ENCODE data around the gene MPHOSPH10.
"Not testable (repeated sequence)": the region's sequence is repeated elsewhere in the genome, so short reads cannot be mapped to it uniquely, and the experiment has no call there.

The MPHOSPH10 gene

DNA sequence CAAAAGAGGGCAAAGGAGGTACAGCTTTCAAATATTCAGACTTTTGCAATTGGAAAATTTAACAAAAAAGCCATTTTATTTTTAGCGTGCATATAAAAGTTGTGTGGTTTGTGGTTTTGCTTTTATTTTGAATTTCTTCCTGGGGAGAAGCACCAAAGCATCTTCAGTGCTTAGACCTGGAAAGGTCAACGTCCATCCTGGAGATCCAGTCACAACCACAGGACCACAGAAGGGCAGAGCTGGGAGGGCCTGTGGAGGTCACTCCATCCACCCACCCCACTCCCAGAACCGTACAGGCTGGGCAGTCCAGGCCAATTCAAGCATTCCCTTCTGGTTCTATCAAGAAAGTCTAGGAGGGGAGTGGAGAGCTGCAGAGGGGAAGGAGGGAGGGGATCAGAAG is 43.8 kb downstream of the MPHOSPH10 start:
- no peak overlapping the region for H3K9ac ChIP-seq (ENCODE audit: low read length in 2 of 2)
- no peak overlapping the region for H3K27ac ChIP-seq (ENCODE audit: low read length)
- H3K27me3 ChIP-seq (ENCODE audit: control insufficient read depth in 1 of 2, insufficient read depth in 2 of 2, low read length in 2 of 2) = peaks cover 0 to 2% of the 10 kb centered on the region in 2 donors
- no peak overlapping the region for H3K4me3 ChIP-seq (ENCODE audit: low read length in 2 of 2)
- no peaks in the 10 kb centered on the region for H3K9me3 ChIP-seq (ENCODE audit: control insufficient read depth in 2 of 2, low read length in 2 of 2)
- H3K36me3 ChIP-seq (ENCODE audit: control insufficient read depth in 2 of 2, insufficient read depth in 2 of 2, low read length in 2 of 2) = no peaks in the 10 kb centered on the region
- H3K4me1 ChIP-seq (ENCODE audit: control insufficient read depth, insufficient read depth, low read length) = no peaks in the 10 kb centered on the region

DNA sequence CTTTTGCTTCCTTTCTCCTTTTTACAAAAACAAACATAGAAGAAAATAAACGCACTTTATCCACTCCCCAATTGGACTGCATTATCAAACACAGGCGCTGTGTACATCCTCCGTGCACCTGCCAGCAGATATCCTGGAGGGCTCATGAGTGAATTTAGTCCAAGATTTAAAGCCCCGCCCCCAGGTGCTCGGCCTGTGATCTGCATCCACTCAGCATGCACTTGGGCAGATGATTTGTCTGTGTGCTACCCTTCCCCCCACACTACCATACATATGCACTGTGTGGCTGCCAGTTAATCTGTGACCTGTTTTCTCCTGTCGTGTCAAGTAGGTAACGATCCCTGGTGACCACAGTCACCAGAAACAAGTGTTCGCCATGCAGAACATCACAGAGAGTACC is 48.4 kb downstream of the MPHOSPH10 start:
- H3K36me3 ChIP-seq (ENCODE audit: control insufficient read depth in 2 of 2, insufficient read depth in 2 of 2, low read length in 2 of 2); H3K4me1 ChIP-seq (ENCODE audit: control insufficient read depth, insufficient read depth, low read length); H3K27ac ChIP-seq (ENCODE audit: low read length); H3K9me3 ChIP-seq (ENCODE audit: control insufficient read depth in 2 of 2, low read length in 2 of 2); H3K27me3 ChIP-seq (ENCODE audit: control insufficient read depth in 1 of 2, insufficient read depth in 2 of 2, low read length in 2 of 2); H3K9ac ChIP-seq (ENCODE audit: low read length in 2 of 2); H3K4me3 ChIP-seq (ENCODE audit: low read length in 2 of 2): not testable (repeated sequence)

DNA sequence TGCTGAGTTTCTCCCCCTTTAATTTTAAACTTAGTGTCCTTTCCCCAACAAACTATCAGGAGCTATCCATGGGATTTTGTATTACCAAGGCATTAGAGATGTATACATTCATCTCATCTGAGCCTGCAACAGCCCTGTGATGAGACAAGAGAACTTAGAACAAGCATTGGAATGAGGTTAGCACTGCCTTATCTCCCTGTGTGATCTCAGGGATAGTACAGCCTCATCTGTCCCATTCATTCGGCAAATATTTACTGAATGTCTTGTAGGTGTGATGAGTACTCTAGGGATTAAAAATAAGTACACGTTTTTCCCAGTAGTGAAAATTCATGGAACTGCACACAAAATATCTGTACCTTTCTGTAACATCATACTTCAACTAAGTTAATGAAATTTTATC is 50.9 kb downstream of the MPHOSPH10 start:
- Histone ChIP-seq H3K9me3 (ENCODE audit: control insufficient read depth in 2 of 2, low read length in 2 of 2) (no peaks in the 10 kb centered on the region), H3K4me1 (ENCODE audit: control insufficient read depth, insufficient read depth, low read length) (no peaks in the 10 kb centered on the region), H3K9ac (ENCODE audit: low read length in 2 of 2) (no peak overlapping the region), H3K4me3 (ENCODE audit: low read length in 2 of 2) (no peak overlapping the region), H3K36me3 (ENCODE audit: control insufficient read depth in 2 of 2, insufficient read depth in 2 of 2, low read length in 2 of 2) (no peaks in the 10 kb centered on the region), H3K27me3 (ENCODE audit: control insufficient read depth in 1 of 2, insufficient read depth in 2 of 2, low read length in 2 of 2) (no peaks in the 10 kb centered on the region), H3K27ac (ENCODE audit: low read length) (no peak overlapping the region)

DNA sequence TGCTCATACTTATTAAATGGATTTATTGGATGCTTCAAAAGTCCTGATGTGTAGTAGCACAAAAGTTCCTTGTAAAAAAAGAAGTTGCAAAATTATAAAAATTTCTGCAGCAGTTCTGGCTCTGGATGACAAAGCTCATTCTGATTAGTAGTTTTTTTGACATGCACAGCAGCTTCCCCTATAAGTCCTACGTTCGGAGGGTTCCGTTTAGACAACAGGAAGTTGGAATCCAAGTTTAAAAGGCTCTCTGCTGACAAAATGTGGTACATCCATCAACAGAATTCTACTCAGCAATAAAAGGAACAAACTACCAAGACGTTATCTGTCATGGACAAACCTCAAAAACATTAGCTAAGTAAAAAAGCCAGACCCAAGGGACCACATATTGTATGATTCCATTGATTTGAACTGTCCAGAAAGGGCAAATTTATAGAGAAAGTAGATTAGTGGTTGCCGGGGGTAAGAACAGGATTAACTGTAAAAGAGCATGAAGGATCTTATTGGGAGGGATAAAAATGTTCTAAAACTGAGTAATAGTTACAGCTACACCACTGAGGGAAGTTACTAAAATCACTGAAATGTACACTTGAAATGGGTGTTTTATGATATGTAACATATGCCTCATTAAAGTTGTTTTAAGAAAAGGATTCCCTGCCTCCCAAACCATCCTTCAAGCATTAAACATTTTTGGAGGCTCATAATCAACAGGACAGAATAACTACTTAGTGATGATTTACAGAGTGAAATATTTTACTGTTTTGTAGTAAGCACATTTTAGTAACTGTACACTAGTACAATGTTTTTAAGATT is 53.1 kb downstream of the MPHOSPH10 start:
- H3K36me3 ChIP-seq (ENCODE audit: control insufficient read depth in 2 of 2, insufficient read depth in 2 of 2, low read length in 2 of 2); H3K4me1 ChIP-seq (ENCODE audit: control insufficient read depth, insufficient read depth, low read length); H3K9ac ChIP-seq (ENCODE audit: low read length in 2 of 2); H3K27ac ChIP-seq (ENCODE audit: low read length); H3K9me3 ChIP-seq (ENCODE audit: control insufficient read depth in 2 of 2, low read length in 2 of 2); H3K27me3 ChIP-seq (ENCODE audit: control insufficient read depth in 1 of 2, insufficient read depth in 2 of 2, low read length in 2 of 2); H3K4me3 ChIP-seq (ENCODE audit: low read length in 2 of 2): not testable (repeated sequence)

DNA sequence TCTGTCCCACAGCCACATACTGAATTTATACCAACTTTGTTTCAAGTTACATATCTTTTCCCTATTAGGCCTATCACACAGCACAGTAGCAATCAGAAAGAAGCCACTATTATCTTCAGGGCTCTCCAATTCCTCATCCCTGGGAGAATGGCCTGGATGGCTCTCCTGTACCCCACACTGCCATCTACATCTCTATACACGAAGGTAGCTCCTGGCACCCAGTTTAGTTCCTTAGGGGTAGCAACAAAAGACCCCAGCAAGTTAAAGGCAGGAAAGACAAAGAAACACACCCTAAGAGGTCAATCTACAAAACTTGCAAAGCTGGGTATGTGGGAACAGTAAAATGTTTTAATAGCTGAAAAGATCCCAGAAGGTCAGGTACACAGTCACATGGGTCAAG is 56.5 kb downstream of the MPHOSPH10 start:
- H3K4me3 ChIP-seq (ENCODE audit: low read length in 2 of 2) = no peak overlapping the region
- H3K27ac ChIP-seq (ENCODE audit: low read length) = no peak overlapping the region

DNA sequence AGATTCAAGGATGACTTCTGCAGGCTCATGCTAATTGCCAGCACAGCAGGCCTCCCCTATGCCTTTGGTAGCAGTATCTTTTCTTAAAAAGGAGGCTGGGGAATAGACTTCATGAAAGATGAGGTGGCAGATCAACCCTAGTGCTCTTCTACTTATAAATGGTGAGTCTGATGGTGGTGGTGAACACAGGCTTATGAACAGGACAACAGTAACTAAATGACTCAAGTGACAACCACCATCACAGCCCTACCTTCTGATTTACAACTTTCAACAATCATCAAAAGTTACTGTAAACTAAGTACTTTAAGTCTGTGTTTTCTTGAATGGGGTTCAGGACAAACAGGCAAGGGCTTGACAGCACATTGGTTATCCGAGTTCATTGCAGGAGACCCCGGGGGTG is 57.2 kb downstream of the MPHOSPH10 start:
- no peak overlapping the region for H3K27ac ChIP-seq (ENCODE audit: low read length)
- H3K36me3 ChIP-seq (ENCODE audit: control insufficient read depth in 2 of 2, insufficient read depth in 2 of 2, low read length in 2 of 2) = peaks cover 0 to 2% of the 10 kb centered on the region in 2 donors
- no peaks in the 10 kb centered on the region for H3K27me3 ChIP-seq (ENCODE audit: control insufficient read depth in 1 of 2, insufficient read depth in 2 of 2, low read length in 2 of 2)
- H3K9me3 ChIP-seq (ENCODE audit: control insufficient read depth in 2 of 2, low read length in 2 of 2) = no peaks in the 10 kb centered on the region
- H3K9ac ChIP-seq (ENCODE audit: low read length in 2 of 2) = no peak overlapping the region
- no peaks in the 10 kb centered on the region for H3K4me1 ChIP-seq (ENCODE audit: control insufficient read depth, insufficient read depth, low read length)
- H3K4me3 ChIP-seq (ENCODE audit: low read length in 2 of 2) = no peak overlapping the region

More for the DNA sequence above, 56.5 kb downstream of the MPHOSPH10 start:
- Histone ChIP-seq H3K4me1 (ENCODE audit: control insufficient read depth, insufficient read depth, low read length) (no peaks in the 10 kb centered on the region), H3K36me3 (ENCODE audit: control insufficient read depth in 2 of 2, insufficient read depth in 2 of 2, low read length in 2 of 2) (peaks cover 0 to 2% of the 10 kb centered on the region in 2 donors), H3K27me3 (ENCODE audit: control insufficient read depth in 1 of 2, insufficient read depth in 2 of 2, low read length in 2 of 2) (no peaks in the 10 kb centered on the region), H3K9me3 (ENCODE audit: control insufficient read depth in 2 of 2, low read length in 2 of 2) (no peaks in the 10 kb centered on the region), H3K9ac (ENCODE audit: low read length in 2 of 2) (no peak overlapping the region)

DNA sequence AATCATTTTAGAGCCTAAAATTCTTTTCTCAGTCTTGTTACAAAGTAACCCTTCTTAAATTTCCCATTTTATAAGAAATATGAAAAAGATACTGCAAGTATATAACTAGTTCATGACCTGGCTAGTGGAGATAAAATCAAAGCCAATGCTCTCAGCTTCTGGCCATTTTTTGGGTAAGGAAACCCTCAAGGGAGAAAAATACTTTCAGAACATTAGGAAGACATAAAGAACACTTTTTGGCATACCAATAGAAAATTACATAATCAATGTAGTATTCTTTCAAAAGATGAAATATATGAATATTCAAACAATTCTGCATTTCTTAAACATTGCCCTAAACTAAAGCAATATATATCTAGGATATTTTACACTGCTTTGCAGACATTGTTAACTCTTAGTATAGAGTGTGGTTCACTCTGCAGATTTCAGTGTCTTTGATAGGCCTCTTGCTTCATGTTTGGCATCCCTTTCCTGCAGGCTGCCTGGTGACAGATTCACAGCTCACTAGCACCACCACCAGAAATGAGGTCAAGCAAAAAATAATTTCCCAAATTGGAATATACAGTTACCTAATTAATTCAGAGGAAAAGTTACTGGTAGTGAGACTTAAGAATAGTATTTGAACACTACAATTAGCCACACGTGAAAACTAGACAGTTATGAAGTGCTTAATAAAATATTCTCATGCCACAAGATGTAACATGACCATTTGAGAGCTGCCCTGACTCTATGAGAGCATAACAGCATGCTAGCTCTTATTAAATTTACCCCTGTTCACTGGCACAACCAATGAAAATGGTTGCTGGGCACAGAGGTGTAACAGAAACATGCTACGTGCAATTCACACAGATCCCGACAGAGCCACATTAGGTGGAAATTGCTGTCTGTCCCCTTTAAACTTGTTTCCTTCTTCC is 60.5 kb downstream of the MPHOSPH10 start:
- H3K4me3 ChIP-seq (ENCODE audit: low read length in 2 of 2) = no peak overlapping the region
- peaks cover 0 to 2% of the 10 kb centered on the region in 2 donors for H3K36me3 ChIP-seq (ENCODE audit: control insufficient read depth in 2 of 2, insufficient read depth in 2 of 2, low read length in 2 of 2)
- H3K27me3 ChIP-seq (ENCODE audit: control insufficient read depth in 1 of 2, insufficient read depth in 2 of 2, low read length in 2 of 2) = no peaks in the 10 kb centered on the region
- no peaks in the 10 kb centered on the region for H3K4me1 ChIP-seq (ENCODE audit: control insufficient read depth, insufficient read depth, low read length)
- H3K9ac ChIP-seq (ENCODE audit: low read length in 2 of 2) = no peak overlapping the region
- H3K27ac ChIP-seq (ENCODE audit: low read length) = no peak overlapping the region
- no peaks in the 10 kb centered on the region for H3K9me3 ChIP-seq (ENCODE audit: control insufficient read depth in 2 of 2, low read length in 2 of 2)

DNA sequence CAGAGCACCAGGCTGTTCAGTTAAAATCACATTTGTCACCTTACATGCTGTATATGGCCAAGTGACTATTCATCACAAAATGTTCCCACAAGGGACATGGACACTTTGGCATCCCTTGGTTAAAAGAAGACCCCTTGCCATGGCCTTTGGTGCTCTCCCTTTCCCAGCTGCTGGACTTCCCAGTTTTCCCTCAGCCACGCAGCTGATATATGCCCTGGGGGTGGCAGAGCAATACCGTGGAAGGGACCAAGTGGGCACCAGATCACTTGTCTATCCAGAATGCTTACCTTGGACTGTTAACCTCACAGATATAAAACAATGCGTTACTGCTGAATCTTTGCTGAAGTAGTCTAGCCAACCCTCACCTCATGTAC is 61.1 kb downstream of the MPHOSPH10 start:
- Histone ChIP-seq H3K4me1 (ENCODE audit: control insufficient read depth, insufficient read depth, low read length) (no peaks in the 10 kb centered on the region), H3K27me3 (ENCODE audit: control insufficient read depth in 1 of 2, insufficient read depth in 2 of 2, low read length in 2 of 2) (no peaks in the 10 kb centered on the region), H3K4me3 (ENCODE audit: low read length in 2 of 2) (no peak overlapping the region), H3K9me3 (ENCODE audit: control insufficient read depth in 2 of 2, low read length in 2 of 2) (no peaks in the 10 kb centered on the region), H3K36me3 (ENCODE audit: control insufficient read depth in 2 of 2, insufficient read depth in 2 of 2, low read length in 2 of 2) (peaks cover 0 to 2% of the 10 kb centered on the region in 2 donors), H3K27ac (ENCODE audit: low read length) (no peak overlapping the region), H3K9ac (ENCODE audit: low read length in 2 of 2) (no peak overlapping the region)

Measured in stomach smooth muscle (tissue), 2 donors.